Activated CD4-positive, CD25-positive, alpha-beta regulatory T cell treated with anti-CD3 and anti-CD28 coated beads, Interleukin-2, amount 50 U/mL, for 16 hours (primary cell): ENCODE measurements around the gene GP1BA.
A peak's percentile ranks its signal among the peaks of the same experiment; 100 is the strongest.

ENCODE experiments used
- DNase-seq: peaks from one replicate; pipeline ENCODE4 v3.0.0-alpha.2; 2020; ENCODE audit warnings: low read depth, low spot score

GP1BA gene

GRCh38 chr17:4931963-4932362, at the start of gene GP1BA:
TSS of gene GP1BA (plus strand) at chr17:4932277. CDS start at chr17:4932605, 328 bp downstream.
- DNase-seq, result no peak

GRCh38 chr17:4884489-4884888, 47.6 kb upstream of the GP1BA start:
- no peak for DNase-seq

GRCh38 chr17:4886830-4887229, 45.2 kb upstream of the GP1BA start:
- DNase-seq, result no peak

GRCh38 chr17:4887581-4887980, 44.5 kb upstream of the GP1BA start:
- DNase-seq, result no peak

- DNase-seq, result no peak
Observed at GRCh38 chr17:4891411-4892410, 40.4 kb upstream of the GP1BA start.

- DNase-seq, result no peak
Observed at GRCh38 chr17:4892499-4893221, 39.4 kb upstream of the GP1BA start.

- DNase-seq, result no peak
Observed at GRCh38 chr17:4893272-4893671, 38.8 kb upstream of the GP1BA start.

- DNase-seq, result no peak
Observed at GRCh38 chr17:4893721-4894560, 38.1 kb upstream of the GP1BA start.

- DNase-seq, result no peak
Observed at GRCh38 chr17:4895121-4895520, 37.0 kb upstream of the GP1BA start.

- DNase-seq, result no peak
Observed at GRCh38 chr17:4895657-4896331, 36.3 kb upstream of the GP1BA start.

- no peak for DNase-seq
Observed at GRCh38 chr17:4896332-4897197, 35.5 kb upstream of the GP1BA start.

GRCh38 chr17:4897198-4897687, 34.8 kb upstream of the GP1BA start:
- no peak for DNase-seq

- DNase-seq, result no peak
Observed at GRCh38 chr17:4897785-4898184, 34.3 kb upstream of the GP1BA start.

GRCh38 chr17:4898351-4898750, 33.7 kb upstream of the GP1BA start:
- no peak for DNase-seq

GRCh38 chr17:4898927-4899326, 33.1 kb upstream of the GP1BA start:
- DNase-seq, result no peak

- peak; percentile 85 for DNase-seq
Observed at GRCh38 chr17:4899341-4900230, 32.5 kb upstream of the GP1BA start, which contains the start of gene C17orf107. TSS of gene C17orf107 (plus strand) at chr17:4899536. CDS start at chr17:4899763, 227 bp downstream.

- DNase-seq, result peak; percentile 28
Observed at GRCh38 chr17:4900231-4901107, 31.6 kb upstream of the GP1BA start.
